Sigmoid colon (tissue), 4 donors: ENCODE measurements around the gene UCN2.

Source experiments
- EP300 ChIP-seq, 4 donors: sonication (generic); formaldehyde crosslinking; IDR thresholded peaks; one replicate each; pipeline ENCODE4 v1.6.1; 2017; ENCODE audit warnings: antibody characterized with exemption in 4 of 4
- POLR2A ChIP-seq, 2 donors: fragments of 450-650 bp; IDR thresholded peaks; one replicate each; pipeline ENCODE4 v1.6.1; 2016; ENCODE audit warnings: antibody characterized with exemption in 2 of 2, mild to moderate bottlenecking in 2 of 2, moderate library complexity in 2 of 2
- TF ChIP-seq, protein P1 (sequence below), 4 experiments: fragments of 450-650 bp in 3 of 4; fragments of 200-600 bp in 1 of 4; IDR thresholded peaks; one replicate each; pipeline ENCODE4 v1.5.1; 2016 to 2019; ENCODE audit warnings: antibody characterized with exemption in 4 of 4, mild to moderate bottlenecking in 3 of 4, moderate library complexity in 2 of 4

DNA sequence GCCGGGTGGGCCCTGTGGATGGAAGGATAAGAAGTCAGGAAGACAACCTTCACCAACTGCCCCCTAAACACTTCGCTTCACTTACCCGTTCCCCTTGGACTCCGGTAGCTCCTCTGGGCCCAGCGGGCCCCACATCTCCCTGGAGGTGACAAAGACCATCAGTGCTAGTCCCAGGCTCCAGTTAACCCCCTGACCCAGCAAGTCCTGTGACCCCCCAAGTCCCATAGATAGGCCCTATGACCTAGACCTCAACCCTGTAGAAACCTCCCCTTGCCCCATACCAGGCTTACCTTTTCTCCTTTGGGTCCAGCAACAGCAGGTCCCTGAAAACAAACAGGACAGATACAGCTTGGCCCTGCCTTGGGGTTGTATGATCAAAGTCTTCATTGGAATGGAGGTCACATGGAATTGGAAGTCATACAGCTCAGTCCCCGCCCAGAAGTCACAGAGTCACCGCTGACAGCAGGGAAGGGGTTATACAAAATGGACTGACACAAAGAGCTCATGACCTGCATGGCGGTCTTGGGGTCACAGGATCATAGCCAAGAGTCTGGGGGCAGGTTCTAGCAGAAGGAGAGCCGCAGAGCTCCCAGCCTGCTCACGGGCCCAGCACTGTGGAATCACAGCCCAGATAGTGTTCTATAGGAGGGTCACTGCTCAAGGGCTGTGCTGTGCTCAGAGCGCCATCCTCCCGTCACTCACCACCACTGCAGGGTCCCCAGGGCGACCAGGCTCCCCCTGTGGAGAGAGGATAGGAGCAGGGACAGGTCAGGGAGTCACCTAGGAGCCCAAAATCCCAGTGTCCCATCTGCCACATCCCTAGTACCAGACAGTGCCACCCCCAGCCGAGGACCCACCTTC is 18.3 kb upstream of the UCN2 start:
- TF ChIP-seq, protein P1, sequence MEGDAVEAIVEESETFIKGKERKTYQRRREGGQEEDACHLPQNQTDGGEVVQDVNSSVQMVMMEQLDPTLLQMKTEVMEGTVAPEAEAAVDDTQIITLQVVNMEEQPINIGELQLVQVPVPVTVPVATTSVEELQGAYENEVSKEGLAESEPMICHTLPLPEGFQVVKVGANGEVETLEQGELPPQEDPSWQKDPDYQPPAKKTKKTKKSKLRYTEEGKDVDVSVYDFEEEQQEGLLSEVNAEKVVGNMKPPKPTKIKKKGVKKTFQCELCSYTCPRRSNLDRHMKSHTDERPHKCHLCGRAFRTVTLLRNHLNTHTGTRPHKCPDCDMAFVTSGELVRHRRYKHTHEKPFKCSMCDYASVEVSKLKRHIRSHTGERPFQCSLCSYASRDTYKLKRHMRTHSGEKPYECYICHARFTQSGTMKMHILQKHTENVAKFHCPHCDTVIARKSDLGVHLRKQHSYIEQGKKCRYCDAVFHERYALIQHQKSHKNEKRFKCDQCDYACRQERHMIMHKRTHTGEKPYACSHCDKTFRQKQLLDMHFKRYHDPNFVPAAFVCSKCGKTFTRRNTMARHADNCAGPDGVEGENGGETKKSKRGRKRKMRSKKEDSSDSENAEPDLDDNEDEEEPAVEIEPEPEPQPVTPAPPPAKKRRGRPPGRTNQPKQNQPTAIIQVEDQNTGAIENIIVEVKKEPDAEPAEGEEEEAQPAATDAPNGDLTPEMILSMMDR (IDR thresholded peaks at IDR 0.05), result no peak
- no peak for TF ChIP-seq EP300 (IDR thresholded peaks at IDR 0.05)
- TF ChIP-seq POLR2A (IDR thresholded peaks at IDR 0.05), result no peak
